Loucy (cell line): ENCODE data around the gene ALKBH6.

Source experiments
- CTCF ChIP-seq: fragments of 200-600 bp; sonication (generic); conservative IDR thresholded peaks from 2 replicates; pipeline ENCODE4 v1.5.1; 2014; ENCODE audit warnings: mild to moderate bottlenecking, antibody characterized with exemption, low read length
- EZH2phosphoT487 ChIP-seq: fragments of 200-600 bp; IDR thresholded peaks from 2 replicates; pipeline ENCODE4 v1.6.1; 2018; ENCODE audit warnings: antibody characterized with exemption, mild to moderate bottlenecking, moderate library complexity, borderline replicate concordance

GRCh38 chr19:36014012-36014924 is at the start of gene ALKBH6:
- no peak for TF ChIP-seq CTCF
- TF ChIP-seq EZH2phosphoT487: no peak
